GM15510 (cell line): ENCODE measurements around the gene NAA25.

Experiments used
- POLR2A ChIP-seq: IDR thresholded peaks from 3 replicates; pipeline ENCODE4 v1.6.1; 2011; ENCODE audit warnings: borderline replicate concordance; ENCODE audit not compliant: insufficient read length; ENCODE audit errors: extremely low read depth

NAA25 gene

DNA sequence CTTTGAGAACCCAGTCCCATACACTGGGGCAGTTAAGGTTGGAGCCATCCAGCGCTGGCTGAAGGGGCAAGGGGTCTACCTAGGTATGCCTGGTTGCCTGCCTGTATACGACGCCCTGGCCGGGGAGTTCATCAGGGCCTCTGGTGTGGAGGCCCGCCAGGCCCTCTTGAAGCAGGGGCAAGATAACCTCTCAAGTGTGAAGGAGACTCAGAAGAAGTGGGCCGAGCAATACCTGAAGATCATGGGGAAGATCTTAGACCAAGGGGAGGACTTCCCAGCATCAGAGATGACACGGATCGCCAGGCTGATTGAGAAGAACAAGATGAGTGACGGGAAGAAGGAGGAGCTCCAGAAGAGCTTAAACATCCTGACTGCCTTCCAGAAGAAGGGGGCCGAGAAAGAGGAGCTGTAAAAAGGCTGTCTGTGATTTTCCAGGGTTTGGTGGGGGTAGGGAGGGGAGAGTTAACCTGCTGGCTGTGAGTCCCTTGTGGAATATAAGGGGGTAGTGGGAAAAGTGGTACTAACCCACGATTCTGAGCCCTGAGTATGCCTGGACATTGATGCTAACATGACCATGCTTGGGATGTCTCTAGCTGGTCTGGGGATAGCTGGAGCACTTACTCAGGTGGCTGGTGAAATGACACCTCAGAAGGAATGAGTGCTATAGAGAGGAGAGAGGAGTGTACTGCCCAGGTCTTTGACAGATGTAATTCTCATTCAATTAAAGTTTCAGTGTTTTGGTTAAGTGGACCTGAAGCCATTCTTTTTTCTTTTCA is 86.2 kb downstream of the NAA25 start:
- no peak for TF ChIP-seq POLR2A

DNA sequence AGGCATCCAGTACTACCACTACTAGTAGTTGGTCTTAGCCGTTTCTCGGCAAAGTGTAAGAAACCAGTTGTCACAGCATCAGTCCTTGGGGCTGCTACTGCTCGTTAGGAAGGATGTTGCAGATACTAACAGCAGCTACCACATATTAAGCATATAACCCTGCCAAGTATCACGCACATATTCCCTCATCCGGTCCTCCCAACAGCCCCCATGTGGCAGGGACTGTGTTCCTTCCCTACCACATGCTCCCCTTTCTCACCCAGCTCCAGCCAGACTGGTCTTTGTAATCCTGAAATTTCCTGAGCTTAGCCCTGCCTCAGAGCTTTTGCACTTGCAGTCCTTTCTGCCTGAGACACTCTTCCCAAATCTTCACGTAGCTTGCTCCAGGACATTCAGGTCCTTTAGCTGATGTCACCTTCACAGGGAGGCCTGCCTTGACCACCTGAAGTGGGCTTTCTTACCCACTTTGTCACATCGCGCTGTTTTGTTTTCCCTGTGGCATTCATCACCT is 87.6 kb downstream of the NAA25 start:
- TF ChIP-seq POLR2A, result no peak

DNA sequence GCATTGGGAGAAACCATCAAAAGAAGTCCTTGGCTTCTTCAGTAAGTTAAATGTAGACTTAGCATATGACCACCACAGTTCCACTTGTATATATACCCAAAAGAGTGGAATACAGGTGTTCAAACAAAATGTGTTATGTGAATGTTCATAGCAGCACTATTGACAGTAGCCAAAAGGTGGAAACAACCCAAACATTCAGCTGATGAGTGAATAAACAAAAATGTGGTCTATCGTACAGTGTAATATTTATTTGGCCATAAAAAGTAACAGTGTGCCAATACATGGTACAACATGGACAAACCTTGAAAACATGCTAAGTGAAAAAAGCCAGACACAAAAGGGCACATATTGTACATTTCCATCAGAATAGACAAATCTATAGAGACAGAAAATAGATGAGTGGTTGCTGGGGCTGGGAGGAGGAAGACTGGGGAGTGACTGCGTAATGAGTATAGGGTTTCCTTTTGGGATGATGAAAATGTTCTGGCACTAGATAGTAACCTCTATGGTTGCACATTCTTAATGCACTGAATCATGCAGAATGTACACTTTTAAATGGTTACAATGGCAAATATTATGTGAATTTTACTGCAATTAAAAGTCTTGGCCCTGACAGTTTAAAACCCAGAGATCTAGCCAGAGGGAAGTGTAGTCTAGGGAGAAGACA is 89.9 kb downstream of the NAA25 start:
- TF ChIP-seq POLR2A, result no peak

DNA sequence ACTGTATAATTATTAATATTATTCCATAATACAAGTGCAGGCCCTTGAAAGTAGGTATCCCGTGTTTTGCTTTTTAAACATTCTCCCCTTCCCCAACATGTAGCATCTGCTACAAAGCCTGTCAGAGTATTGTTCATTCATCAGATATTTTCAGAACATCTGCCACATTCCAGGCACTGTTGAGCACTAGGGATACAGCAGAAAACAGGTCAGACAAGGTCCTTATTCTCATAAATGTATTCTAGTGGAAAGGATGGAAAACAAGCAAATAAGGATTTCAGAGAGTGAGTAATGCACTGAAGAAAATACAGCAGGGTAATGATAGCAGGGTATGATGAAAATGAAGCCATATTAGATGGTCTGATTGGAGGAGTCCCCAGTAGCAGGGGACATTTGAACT is 91.5 kb downstream of the NAA25 start:
- TF ChIP-seq POLR2A, result no peak

DNA sequence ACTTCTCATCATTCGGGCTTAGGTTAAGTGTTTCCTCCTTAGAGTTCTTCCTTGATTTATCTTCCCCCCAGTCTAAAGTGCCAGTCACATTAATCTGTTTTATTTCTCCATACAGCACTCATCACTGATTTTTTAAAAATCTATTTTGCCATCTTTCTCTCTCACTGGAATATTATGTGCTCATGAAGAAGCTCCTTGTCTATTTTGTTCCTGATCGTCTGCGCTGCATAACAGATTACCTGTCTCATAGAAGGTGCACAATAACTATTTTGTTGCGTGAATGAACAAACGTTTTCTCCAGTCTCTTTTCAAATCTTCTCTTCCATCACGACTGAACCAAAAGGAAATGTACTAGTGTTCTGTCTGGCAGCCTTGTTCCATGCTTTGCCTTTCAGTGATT is 92.6 kb downstream of the NAA25 start:
- no peak for TF ChIP-seq POLR2A

DNA sequence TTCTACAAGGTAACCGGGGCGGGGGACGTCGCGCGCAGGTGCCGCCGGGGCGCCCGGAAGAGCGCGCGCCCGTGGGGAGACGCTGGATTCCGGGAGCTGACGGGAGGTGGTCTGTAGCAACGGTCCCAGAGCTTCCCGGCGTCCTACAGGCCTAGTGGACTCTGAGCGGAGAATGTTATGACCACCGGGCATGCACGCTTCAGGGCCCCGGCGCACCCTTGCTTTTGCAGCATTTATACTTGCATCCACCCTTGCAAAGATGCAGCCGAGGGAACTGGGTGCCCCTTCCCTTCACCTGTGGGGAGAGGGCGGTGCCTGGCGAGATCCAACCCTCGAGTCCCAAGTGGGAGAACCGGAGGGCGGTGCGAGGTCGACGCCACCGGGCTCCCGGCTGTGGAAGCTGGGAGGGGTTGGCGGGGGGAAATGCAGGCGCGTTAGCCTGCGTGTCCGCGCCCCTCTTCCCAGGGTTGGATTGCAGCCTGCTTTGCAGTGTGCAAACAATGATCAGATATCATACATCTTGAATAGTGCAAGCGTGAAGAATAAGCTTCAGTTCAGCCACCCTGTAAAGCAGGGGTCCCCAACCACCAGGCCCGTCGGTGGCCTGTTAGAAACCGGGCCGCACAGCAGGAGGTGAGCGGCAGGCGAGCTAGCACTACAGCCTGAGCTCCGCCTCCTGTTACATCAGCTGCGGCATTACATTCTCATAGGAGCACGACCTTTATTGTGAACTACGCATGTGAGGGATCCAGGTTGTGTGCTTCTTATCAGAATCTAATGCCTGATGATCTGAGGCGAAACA is 94.8 kb downstream of the NAA25 start:
- peak; percentile 75 for TF ChIP-seq POLR2A

DNA sequence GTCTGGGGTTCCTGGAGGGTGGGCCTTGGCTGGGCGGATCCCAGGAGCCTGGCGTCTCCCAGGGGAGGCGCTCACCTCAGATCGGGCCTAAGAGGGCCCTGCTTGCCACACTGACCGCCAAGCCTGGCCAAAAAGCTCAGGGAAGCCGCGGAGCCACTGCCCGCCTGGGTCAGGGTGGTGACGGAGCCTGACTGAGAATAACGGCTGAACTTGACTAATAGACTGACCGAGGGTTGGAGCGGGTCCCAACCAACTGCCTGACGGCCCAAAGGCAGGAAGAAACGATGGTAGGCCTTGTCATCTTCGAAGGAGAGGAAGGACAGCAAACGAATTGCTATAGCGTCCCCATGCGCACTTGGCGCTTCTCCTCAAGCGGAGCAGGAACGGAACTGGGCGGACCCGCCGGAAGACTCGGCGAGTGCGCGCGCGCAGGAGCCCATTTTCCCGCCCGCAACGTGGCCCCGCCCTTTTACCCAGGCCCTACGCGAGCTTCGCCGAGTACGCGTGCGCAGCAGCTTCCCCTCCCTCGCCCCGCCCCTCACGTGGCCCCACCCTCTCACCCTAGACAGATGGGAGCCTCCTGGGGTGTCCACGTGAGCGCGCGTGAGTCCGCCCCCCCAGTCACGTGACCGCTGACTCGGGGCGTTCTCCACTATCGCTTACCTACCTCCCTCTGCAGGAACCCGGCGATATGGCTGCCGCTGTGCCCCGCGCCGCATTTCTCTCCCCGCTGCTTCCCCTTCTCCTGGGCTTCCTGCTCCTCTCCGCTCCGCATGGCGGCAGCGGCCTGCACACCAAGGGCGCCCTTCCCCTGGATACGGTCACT is 95.6 kb downstream of the NAA25 start, which contains the start of the genes ERP29 and TMEM116:
Gene ERP29 (plus strand): TSS at position 652 of the 826 bp plus-strand sequence. CDS start 40 bp downstream, at position 692.
Gene TMEM116 (minus strand): TSS at position 391 of the 826 bp plus-strand sequence. CDS start 7,895 bp downstream, outside the sequence.
- TF ChIP-seq POLR2A, result peak; percentile 94

DNA sequence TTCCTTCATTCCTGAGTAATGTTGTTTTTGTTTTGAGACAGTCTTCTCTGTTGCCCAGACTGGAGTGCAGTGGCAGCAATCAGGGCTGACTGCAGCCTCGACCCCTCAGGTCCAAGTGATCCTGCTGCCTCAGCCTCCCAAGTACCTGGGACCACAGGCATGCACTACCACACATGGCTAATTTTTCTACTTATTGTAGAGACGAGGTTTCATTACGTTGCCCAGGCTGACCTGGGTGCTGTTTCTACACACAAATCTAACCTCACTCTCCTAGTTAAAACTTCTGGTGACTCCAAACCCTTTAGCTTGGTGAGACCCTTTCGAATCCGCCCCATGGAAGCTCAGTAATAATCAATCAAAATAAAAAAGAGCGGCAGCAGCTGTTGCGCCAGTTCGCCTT is 96.9 kb downstream of the NAA25 start:
- no peak for TF ChIP-seq POLR2A

DNA sequence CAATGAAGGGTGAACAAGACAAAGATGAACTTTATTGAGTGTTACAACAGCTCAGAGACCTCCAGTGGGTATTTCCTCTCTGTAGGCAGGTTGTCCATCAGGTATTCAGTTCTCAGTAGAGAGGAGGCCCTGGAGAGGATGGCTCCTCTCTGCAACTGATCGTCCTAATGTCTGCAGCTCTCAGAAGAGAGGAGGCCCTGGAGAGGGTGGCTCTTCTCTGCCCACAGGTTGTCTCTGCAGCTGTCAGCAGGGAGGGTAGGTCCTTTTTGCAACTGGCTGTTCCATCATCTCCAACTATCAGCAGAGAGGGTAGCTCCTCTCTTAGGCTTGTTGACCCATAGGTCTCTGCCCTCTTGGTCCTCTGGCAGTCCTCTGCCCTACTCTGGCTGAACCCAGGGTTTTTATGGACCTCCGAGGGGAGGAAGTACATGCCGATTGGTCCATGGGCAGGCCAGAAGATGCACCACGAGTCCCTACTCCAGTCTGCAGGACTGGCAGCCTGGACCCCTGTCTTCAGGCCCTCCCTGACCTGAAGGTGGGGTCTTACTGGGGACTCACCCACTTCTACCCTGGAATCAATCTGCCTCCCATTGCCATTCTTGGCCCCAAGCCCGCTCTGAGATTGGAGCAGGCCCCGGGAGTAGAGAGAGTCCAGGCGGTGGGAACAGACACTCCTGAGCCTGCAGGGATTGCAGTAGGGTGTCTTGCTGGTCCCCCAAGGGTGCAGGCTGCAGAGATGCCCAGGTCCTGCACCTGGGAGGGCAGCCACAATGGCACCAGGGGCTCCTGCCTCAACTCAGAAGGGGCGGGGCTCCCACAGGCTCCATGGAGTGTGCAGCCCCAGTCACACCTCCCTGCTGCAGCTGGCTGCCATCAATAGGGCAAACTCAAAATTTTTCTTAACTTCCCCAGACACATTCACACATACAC is 97.9 kb downstream of the NAA25 start:
- no peak for TF ChIP-seq POLR2A

DNA sequence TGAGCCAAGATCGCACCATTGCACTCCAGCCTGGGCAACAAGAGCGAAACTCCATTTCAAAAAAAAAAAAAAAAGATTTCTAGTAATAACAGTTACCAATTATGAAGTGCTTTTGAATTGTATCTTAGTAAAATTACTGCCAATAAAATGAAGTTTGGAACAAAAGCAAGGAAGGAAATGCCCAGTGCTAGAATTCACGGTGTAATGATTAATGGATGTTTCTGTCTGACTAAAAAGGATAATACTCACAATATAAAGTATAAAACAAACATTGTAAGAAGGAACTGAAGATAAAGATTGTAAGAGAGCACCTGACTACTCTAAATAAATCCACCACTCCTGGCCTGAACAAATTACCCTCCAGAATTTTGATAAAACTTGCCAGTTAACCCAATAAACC is 99.7 kb downstream of the NAA25 start:
- TF ChIP-seq POLR2A, result no peak

DNA sequence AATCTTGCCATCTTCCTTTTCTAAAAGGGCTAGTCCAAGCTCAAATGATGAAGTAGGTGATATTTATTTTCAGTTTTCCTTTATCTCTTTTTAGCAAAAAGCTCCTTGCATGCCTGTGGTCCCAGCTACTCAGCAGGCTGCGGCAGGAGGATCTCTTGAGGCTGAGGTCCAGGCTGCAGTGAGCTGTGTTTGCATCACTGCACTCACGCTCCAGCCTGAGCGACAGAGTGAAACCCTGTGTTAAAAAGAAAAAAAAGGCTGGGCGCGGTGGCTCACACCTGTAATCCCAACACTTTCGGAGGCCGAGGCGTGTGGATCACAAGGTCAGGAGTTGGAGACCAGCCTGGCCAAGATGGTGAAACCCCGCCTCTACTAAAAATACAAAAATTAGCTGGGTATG is 100.6 kb downstream of the NAA25 start:
- TF ChIP-seq POLR2A, result no peak

DNA sequence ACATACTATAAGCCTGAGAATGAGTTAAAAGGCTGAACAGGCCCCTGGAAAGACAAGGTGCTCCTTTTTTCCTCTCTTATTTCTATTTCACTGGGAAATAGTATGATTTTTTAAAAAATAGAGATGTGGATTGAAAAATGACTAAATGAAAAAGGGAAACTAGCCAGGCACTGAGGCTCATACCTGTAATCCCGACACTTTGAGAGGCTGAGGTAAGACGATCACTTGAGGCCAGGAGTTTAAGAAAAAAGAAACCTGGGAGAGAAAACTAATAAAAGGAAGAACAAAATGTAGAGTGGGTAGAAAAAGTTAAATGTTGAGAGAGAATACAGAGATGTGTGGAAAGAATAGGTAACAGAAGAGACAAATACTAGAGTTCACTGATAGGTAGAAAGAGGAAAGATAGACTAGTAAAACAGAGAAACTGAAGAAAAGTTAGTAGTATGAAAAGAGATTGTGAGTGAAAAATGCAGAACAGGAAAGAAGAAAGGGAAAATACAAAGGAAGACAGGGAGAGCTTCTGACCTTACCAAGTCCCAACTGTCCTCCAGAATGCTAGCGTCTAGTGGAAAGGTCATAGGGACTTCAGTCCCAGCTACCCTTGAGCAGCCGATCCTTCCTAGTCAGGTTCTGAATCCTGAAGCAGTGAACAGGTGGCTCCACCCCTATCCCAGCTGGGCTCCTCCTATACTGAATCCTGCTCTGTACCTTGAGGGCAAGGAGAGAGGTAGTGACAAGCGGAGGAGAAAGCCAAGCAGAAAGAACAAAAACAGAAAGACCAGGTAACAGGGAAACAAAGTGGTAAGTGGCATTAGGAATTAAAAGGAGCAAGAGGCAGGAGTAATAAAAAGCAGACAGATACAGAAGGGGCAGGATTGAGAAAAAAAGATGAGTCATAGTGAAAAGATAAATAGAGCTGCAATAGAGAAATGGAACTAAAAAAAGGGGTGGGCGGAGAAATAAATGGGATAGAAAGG is 102.9 kb downstream of the NAA25 start:
- TF ChIP-seq POLR2A, result no peak
